ENCODE measurements around the gene ZNF888.

Gene ZNF888

DNA sequence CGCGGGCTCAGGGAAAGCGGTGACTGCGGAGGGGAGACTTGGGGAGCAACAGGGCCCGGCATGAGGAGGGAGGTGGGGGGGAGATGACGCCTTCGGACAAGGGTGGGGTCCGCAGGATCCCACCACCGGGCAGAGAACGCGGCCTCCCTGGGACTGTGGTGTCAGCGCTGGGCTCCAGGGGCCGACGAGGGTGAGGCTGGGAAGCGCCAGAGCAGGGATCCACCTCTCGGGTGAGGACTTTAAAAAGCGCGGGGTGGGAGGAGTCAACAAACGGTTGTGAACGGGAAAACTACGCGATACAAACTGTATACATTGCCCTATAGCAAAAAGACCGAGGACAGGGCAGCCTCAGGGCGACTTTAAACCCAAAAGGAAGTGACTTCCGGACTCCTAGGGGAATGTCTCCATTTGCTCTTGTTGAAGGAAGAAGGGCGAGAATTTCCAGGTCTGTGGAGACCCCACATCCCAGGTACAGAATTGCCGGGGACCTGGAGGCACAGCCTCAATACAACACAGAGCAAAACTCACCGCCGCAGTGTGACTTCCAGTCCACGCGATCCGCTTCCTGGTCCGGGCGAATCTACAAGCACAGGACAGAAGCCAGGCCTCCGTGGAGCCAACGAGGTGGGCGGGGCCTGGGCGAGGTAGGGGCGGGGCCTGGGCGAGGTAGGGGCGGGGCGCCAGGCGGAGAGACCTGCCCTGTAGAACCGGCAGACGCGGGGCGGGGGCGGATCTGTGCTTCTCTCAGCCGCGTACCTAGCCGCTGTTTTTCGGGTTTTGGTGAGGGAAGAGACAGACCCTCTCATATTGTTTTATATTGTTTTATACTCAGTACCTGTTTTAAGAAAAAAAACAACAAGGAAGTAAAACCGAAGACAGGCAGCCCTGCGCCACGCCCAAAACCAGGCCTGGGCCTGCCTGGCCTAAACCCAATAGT is at the start of gene ZNF888:
Gene ZNF888 (minus strand): TSS at position 588 of the 937 bp plus-strand sequence. CDS start 5,555 bp downstream, outside the sequence.
- peak; percentile 45 to 90 for DNase-seq (ENCODE audit: low read depth in 1 of 2, low spot score in 1 of 2)
- in situ Hi-C loops (cut with HindIII; ENCODE audit: low pct_unique_long_range_greater_than_20kb, low sequenced_read_pairs): no loop called here
- no peak for TF ChIP-seq JUND (IDR thresholded peaks at IDR 0.05; ENCODE audit: low read depth)

DNA sequence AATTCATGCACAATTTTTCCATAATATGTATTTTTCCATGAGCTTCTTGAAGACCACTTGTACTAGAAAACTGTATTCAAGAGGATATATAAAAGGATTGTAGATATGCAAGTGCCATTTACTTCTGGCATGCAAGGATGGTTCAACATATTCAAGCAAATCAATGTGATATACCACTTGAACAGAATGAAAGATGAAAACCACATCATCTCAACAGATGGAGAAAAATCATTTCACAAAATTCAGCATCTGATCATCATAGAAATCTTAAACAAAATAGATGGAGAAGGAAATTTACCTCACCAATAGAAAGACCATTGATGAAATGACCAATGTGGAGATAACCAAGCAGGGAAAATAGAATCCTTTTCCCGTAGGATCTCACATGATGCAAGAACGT is 44.5 kb upstream of the ZNF888 start:
- DNase-seq (ENCODE audit: low read depth in 1 of 2, low spot score in 1 of 2): no peak
- TF ChIP-seq JUND (IDR thresholded peaks at IDR 0.05; ENCODE audit: low read depth): no peak
- in situ Hi-C loops (cut with HindIII; ENCODE audit: low pct_unique_long_range_greater_than_20kb, low sequenced_read_pairs): no loop called here

- no peak for TF ChIP-seq JUND (IDR thresholded peaks at IDR 0.05; ENCODE audit: low read depth)
- in situ Hi-C loops (cut with HindIII; ENCODE audit: low pct_unique_long_range_greater_than_20kb, low sequenced_read_pairs): no loop called here
- no peak for DNase-seq (ENCODE audit: low read depth in 1 of 2, low spot score in 1 of 2)
Observed at GRCh38 chr19:52963247-52963618, 40.0 kb upstream of the ZNF888 start.

DNA sequence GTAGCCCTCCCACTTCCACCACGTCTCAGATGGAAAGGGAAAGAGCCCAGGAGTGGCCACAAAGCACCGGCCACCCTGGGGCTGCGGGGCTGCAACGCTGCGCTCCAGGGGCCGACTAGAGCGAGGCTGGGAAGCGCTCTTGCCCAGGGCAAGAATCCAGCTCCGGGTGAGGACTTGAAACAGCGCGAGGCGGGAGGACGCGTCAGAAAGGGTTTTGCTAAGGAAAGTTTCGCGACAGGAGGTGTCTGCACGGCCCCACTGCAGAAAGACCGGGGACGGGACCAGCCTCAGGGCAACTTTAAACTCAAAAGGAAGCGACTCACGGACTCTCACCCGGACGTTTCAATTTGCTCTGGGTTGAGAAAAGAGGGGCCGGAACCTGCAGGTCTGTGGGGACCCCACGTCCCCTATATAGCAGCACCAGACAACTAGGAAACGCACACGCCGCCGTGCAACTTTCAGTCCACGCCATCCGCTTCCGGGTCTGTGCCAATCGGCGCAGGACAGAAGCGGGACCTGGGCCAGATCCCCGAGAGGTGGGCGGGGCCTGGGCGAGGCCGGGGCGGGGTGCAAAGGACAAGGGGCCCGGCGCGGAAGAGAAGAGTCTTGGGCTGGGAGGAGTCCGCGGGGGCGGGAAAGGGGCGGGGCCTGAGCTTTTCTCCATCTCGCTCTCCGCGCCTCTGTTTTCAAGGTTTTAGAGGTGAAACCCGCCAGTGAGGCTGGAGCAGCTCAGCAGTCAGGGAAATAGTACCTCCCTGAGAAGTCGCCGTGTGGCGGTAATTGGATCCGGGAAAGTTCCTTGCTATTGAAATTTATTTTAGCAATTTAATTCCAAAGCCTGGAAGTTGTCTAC is 39.4 kb upstream of the ZNF888 start, which contains the start of gene ZNF816:
Gene ZNF816 (minus strand): TSS at position 488 of the 853 bp plus-strand sequence. CDS start 6,792 bp downstream, outside the sequence.
- no peak for TF ChIP-seq JUND (IDR thresholded peaks at IDR 0.05; ENCODE audit: low read depth)
- peak; percentile 70 to 96 for DNase-seq (ENCODE audit: low read depth in 1 of 2, low spot score in 1 of 2)
- in situ Hi-C loops (cut with HindIII; ENCODE audit: low pct_unique_long_range_greater_than_20kb, low sequenced_read_pairs): no loop called here

DNA sequence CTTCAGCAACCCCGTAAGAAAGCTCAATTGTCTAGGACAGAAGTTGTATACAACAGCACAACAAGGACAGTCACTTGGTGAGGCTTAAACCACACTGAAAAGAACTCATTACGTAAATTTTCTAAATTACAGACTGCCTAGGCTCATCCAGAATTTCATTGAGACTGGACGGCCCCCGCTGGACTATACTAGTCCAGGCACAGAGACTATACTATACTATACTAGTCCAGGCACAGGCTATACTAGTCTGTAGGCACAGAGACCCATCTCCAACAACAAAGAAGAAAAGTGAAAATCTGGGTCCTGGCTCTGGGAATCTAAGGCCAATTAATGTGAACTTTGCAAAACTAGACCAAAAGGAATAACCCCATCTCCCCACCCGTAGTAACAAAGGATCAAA is 38.8 kb upstream of the ZNF888 start:
- in situ Hi-C loops (cut with HindIII; ENCODE audit: low pct_unique_long_range_greater_than_20kb, low sequenced_read_pairs): no loop called here
- no peak for DNase-seq (ENCODE audit: low read depth in 1 of 2, low spot score in 1 of 2)
- no peak for TF ChIP-seq JUND (IDR thresholded peaks at IDR 0.05; ENCODE audit: low read depth)

DNA sequence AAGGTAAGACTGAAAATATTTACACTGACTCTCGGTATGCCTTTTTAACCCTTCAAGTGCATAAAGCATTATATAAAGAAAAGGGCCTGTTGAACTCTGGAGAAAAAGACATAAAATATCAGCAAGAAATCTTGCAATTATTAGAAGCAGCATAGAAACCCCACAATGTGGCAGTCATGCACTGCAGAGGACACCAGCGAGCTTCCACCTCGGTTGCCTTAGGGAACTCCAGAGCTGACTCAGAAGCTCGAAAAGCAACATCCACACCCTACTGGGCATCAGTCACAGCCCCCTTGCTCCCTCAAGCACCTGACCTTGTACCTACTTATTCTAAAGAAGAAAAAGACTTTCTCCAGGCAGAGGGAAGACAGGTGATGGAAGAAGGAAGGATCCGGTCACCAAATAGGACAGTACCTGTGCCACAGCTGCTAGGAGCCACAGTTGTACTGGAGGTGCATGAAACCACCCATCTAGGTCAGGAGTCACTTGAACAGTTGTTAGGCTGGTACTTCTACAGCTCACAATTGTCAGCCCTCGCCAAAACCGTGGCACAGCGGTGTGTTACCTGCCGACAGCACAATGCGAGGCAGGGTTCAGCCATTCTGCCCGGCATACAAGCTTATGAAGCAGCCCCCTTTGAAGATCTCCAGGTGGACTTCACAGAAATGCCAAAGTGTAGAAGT is 36.5 kb upstream of the ZNF888 start:
- in situ Hi-C loops (cut with HindIII; ENCODE audit: low pct_unique_long_range_greater_than_20kb, low sequenced_read_pairs): no loop called here
- no peak for DNase-seq (ENCODE audit: low read depth in 1 of 2, low spot score in 1 of 2)
- no peak for TF ChIP-seq JUND (IDR thresholded peaks at IDR 0.05; ENCODE audit: low read depth)

GRCh38 chr19:52957591-52957990 is 34.4 kb upstream of the ZNF888 start:
- no peak for DNase-seq (ENCODE audit: low read depth in 1 of 2, low spot score in 1 of 2)
- TF ChIP-seq JUND (IDR thresholded peaks at IDR 0.05; ENCODE audit: low read depth): no peak
- in situ Hi-C loops (cut with HindIII; ENCODE audit: low pct_unique_long_range_greater_than_20kb, low sequenced_read_pairs): no loop called here

DNA sequence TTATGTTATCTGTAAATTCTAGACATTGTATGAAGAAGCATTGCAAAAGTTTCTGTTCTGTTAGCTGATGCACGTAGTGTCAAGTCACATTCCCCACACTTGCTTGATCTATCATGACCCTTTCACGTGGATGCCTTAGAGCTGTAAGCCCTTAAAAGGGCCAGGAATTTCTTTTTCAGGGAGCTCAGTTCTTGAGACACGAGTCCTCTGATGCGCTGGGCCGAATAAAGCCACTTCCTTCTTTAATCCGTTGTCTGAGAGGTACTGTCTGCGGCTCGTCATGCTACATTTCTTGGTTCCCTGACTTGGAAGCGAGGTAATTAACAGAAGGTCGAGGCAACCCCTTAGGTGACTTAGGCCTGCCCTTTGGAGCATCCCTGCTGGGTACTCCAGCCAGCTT is 33.7 kb upstream of the ZNF888 start:
- in situ Hi-C loops (cut with HindIII; ENCODE audit: low pct_unique_long_range_greater_than_20kb, low sequenced_read_pairs): no loop called here
- TF ChIP-seq JUND (IDR thresholded peaks at IDR 0.05; ENCODE audit: low read depth): no peak
- no peak for DNase-seq (ENCODE audit: low read depth in 1 of 2, low spot score in 1 of 2)

GRCh38 chr19:52949422-52949821 is 26.2 kb upstream of the ZNF888 start:
- TF ChIP-seq JUND (IDR thresholded peaks at IDR 0.05; ENCODE audit: low read depth): no peak
- in situ Hi-C loops (cut with HindIII; ENCODE audit: low pct_unique_long_range_greater_than_20kb, low sequenced_read_pairs): no loop called here
- no peak for DNase-seq (ENCODE audit: low read depth in 1 of 2, low spot score in 1 of 2)

DNA sequence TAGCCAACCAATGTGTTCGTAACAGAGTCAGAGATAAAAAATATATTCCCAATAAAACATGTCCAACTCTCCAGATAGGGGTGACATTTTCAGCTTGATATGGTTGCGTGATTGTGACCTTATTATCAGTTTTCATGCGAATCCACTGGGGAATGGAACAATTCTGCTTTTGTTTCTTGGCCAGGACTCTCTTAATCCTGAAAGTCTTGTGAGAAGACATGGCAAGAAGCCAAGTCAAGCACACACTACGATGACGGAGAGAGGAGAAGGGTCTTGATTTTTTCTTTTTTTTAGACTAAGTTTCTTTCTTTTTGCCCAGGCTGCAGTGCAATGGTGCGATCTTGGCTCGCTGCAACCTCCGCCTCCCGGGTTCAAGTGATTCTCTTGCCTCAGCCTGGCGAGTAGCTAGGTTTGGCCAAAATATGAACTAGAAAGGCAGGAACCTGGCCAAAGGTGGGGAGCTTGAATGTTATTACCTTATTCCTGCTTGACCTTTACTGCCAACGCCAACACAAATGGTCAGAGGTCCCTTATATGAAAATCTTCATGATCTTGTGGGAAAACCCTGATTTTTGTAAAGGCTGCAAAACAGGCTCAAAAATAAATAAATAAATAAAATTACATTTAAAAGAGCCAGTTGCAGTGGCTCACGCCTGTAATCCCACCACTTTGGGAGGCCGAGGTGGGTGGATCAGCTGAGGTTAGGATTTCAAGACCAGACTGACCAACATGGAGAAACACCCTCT is 25.0 kb upstream of the ZNF888 start:
- no peak for DNase-seq (ENCODE audit: low read depth in 1 of 2, low spot score in 1 of 2)
- in situ Hi-C loops (cut with HindIII; ENCODE audit: low pct_unique_long_range_greater_than_20kb, low sequenced_read_pairs): no loop called here
- no peak for TF ChIP-seq JUND (IDR thresholded peaks at IDR 0.05; ENCODE audit: low read depth)

DNA sequence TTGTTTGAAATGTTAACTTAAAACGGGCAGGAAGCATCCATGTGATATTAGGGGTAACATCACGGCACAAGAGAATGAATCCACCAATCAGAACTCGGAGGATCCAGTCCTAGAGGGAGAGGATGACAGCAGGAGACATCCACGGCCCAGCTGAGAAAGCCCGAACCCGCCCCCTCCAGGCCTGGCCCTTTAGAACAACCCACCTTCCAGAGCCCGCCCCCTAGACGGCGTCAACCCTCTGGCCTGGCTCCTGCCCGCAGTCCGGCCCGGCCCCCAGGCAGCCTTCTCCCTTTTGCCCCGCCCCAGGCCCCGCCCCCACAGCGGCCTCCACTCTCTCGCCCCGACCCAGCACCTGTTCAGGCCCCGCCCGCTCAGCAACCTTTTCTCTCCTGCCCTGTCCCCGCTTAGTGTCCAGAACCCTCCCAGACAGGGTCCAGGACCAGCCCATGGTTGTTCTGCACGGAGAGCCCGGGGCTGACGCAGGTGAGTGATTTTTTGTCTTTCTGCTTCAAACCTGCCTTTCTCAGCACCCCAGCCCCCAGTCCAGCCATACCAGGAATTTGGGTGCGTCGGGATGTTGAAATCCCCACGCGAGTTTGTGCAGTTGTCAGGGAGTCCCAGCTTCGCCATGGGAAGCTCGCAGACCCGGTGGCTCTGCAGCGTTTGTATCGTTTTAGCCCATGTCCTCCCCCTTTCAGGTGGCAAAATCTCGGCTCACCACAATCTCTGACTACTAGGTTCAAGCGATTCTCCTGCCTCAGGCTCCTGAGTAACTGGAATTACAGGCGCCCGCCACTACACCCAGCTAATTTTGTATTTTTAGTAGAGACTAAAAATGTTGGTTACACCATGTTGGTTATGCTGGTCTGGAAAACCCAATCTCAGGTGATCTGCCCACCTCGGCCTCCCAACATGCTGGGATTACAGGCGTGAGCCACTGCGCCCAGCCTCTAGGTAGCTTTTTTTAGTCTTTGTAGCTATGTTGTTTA is 23.4 kb upstream of the ZNF888 start:
- peak; percentile 59 to 97 for DNase-seq (ENCODE audit: low read depth in 1 of 2, low spot score in 1 of 2)
- no peak for TF ChIP-seq JUND (IDR thresholded peaks at IDR 0.05; ENCODE audit: low read depth)
- in situ Hi-C loops (cut with HindIII; ENCODE audit: low pct_unique_long_range_greater_than_20kb, low sequenced_read_pairs): no loop called here

Data from T47D (cell line).